Measurements from ENCODE around the gene RNASE12. TPM values are rescaled to one million over a fixed set of nuclear protein-coding genes. Genes with fewer than 3 reads are reported as not detected.
A peak's percentile ranks its signal among the peaks of the same experiment; 100 is the strongest.

RNASE12 gene
- polyA plus RNA-seq (2012; ENCODE audit: insufficient read depth, insufficient read length, low read depth), result not detected

- Histone ChIP-seq H3K36me3 (no peaks in the 10 kb centered on the region), H3K27me3 (peaks cover 28% of the 10 kb centered on the region), H3K4me3 (ENCODE audit: low read depth, low read length) (no peak within 1 kb of the TSS), H3K9me3 (0 out of 2 replicates have a peak, but pooled peaks cover 3% of the 10 kb centered on the region), H3K4me1 (no peaks in the 10 kb centered on the region)
- TF ChIP-seq CTCF (IDR thresholded peaks at IDR 0.05; ENCODE audit: low read depth, low read length), result no peak
- no peak for DNase-seq
These were observed at the start of gene RNASE12 for GRCh38 chr14:20591235-20591634. RNASE12 (minus strand) TSS chr14:20591376; CDS start chr14:20590723, 653 bp downstream.

GRCh38 chr14:20632831-20633691 lies 41.9 kb upstream of the RNASE12 start:
- Histone ChIP-seq H3K27me3 (peaks cover 24% of the 10 kb centered on the region), H3K36me3 (no peaks in the 10 kb centered on the region), H3K9me3 (no peaks in the 10 kb centered on the region), H3K4me1 (no peaks in the 10 kb centered on the region), H3K4me3 (ENCODE audit: low read depth, low read length) (peak overlapping the region; percentile 77)
- DNase-seq, result peak; percentile 81
- no peak for TF ChIP-seq CTCF (IDR thresholded peaks at IDR 0.05; ENCODE audit: low read depth, low read length)

GRCh38 chr14:20632448-20632830 lies 41.3 kb upstream of the RNASE12 start:
- no peaks in the 10 kb centered on the region for H3K36me3 ChIP-seq
- peak overlapping the region; percentile 77 for H3K4me3 ChIP-seq (ENCODE audit: low read depth, low read length)
- TF ChIP-seq CTCF (IDR thresholded peaks at IDR 0.05; ENCODE audit: low read depth, low read length), result no peak
- DNase-seq, result peak; percentile 33
- no peaks in the 10 kb centered on the region for H3K4me1 ChIP-seq
- H3K9me3 ChIP-seq, result no peaks in the 10 kb centered on the region
- peaks cover 28% of the 10 kb centered on the region for H3K27me3 ChIP-seq

- Histone ChIP-seq H3K9me3 (no peaks in the 10 kb centered on the region), H3K27me3 (peaks cover 28% of the 10 kb centered on the region), H3K36me3 (no peaks in the 10 kb centered on the region), H3K4me1 (no peaks in the 10 kb centered on the region), H3K4me3 (ENCODE audit: low read depth, low read length) (peak overlapping the region; percentile 77)
- DNase-seq, result peak; percentile 80
- TF ChIP-seq CTCF (IDR thresholded peaks at IDR 0.05; ENCODE audit: low read depth, low read length), result no peak
These were observed 40.8 kb upstream of the RNASE12 start for GRCh38 chr14:20631880-20632389.

GRCh38 chr14:20631023-20631879 lies 40.1 kb upstream of the RNASE12 start:
- Histone ChIP-seq H3K9me3 (no peaks in the 10 kb centered on the region), H3K36me3 (no peaks in the 10 kb centered on the region), H3K4me3 (ENCODE audit: low read depth, low read length) (peak overlapping the region; percentile 77), H3K4me1 (no peaks in the 10 kb centered on the region), H3K27me3 (peaks cover 21% of the 10 kb centered on the region)
- TF ChIP-seq CTCF (IDR thresholded peaks at IDR 0.05; ENCODE audit: low read depth, low read length), result no peak
- DNase-seq, result peak; percentile 71
